LNCAP (cell line): ENCODE results near the gene GPAM.

Experiments
- CTCF ChIP-seq: fragments of 450-650 bp; IDR thresholded peaks from 2 replicates; pipeline ENCODE4 v1.5.1; 2017; ENCODE audit warnings: mild to moderate bottlenecking

Gene GPAM

GRCh38 chr10:112202561-112203241, 19.1 kb upstream of the GPAM start:
- TF ChIP-seq CTCF: no peak

- TF ChIP-seq CTCF: no peak
Measured at GRCh38 chr10:112202076-112202475, 18.5 kb upstream of the GPAM start.

- no peak for TF ChIP-seq CTCF
Measured at GRCh38 chr10:112201334-112201733, 17.8 kb upstream of the GPAM start.

- TF ChIP-seq CTCF: no peak
Measured at GRCh38 chr10:112195224-112195623, 11.7 kb upstream of the GPAM start.

GRCh38 chr10:112191791-112192190, 8.2 kb upstream of the GPAM start:
- no peak for TF ChIP-seq CTCF

- no peak for TF ChIP-seq CTCF
Measured at GRCh38 chr10:112191041-112191590, 7.6 kb upstream of the GPAM start.

- no peak for TF ChIP-seq CTCF
Measured at GRCh38 chr10:112189465-112189864, 5.9 kb upstream of the GPAM start.
